HFF-Myc (cell line): ENCODE measurements around the gene BICDL2.

Experiments
- DNase-seq: peaks from one replicate; pipeline ENCODE4 v3.0.0-alpha.2; 2011; ENCODE audit warnings: low read depth; ENCODE audit errors: extremely low read depth
- H3K4me3 ChIP-seq: replicated peaks from 2 replicates; pipeline ENCODE4 v1.5.1; 2011; ENCODE audit warnings: low read depth, mild to moderate bottlenecking, control low read depth, low read length
- TF ChIP-seq, protein P1 (sequence below): IDR thresholded peaks from 2 replicates; pipeline ENCODE4 v1.5.1; 2012; ENCODE audit warnings: mild to moderate bottlenecking, low read depth, low read length, control low read depth; ENCODE audit errors: missing control alignments

The BICDL2 gene

DNA sequence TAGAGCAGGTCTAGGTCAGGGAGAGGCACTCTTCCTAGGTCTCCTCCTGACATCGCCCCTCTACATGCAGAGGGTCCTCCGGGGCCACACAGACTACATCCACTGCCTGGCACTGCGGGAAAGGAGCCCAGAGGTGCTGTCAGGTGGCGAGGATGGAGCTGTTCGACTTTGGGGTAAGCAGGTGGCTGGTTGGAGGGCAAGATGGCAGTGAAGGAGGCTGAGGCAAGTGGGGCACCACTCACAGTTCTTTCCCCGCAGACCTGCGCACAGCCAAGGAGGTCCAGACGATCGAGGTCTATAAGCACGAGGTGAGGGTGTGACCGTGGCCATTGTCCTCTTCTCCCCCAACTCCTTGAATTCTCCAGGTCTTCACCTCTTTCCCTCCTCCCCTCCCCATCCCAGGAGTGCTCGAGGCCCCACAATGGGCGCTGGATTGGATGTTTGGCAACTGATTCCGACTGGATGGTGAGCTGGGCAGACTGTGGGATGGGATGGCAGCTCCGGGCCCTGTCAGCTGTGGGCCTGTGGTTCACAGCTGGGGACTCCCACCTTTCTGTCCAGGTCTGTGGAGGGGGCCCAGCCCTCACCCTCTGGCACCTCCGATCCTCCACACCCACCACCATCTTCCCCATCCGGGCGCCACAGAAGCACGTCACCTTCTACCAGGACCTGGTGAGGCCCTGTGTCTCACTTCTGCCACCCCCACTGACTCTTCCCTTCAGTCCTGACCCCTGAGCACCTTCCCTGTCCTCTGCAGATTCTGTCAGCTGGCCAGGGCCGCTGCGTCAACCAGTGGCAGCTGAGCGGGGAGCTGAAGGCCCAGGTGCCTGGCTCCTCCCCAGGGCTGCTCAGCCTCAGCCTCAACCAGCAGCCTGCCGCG is 9.9 kb downstream of the BICDL2 start:
- TF ChIP-seq, protein P1, sequence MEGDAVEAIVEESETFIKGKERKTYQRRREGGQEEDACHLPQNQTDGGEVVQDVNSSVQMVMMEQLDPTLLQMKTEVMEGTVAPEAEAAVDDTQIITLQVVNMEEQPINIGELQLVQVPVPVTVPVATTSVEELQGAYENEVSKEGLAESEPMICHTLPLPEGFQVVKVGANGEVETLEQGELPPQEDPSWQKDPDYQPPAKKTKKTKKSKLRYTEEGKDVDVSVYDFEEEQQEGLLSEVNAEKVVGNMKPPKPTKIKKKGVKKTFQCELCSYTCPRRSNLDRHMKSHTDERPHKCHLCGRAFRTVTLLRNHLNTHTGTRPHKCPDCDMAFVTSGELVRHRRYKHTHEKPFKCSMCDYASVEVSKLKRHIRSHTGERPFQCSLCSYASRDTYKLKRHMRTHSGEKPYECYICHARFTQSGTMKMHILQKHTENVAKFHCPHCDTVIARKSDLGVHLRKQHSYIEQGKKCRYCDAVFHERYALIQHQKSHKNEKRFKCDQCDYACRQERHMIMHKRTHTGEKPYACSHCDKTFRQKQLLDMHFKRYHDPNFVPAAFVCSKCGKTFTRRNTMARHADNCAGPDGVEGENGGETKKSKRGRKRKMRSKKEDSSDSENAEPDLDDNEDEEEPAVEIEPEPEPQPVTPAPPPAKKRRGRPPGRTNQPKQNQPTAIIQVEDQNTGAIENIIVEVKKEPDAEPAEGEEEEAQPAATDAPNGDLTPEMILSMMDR, result no peak
- no peak for DNase-seq
- H3K4me3 ChIP-seq, result no peak overlapping the region

DNA sequence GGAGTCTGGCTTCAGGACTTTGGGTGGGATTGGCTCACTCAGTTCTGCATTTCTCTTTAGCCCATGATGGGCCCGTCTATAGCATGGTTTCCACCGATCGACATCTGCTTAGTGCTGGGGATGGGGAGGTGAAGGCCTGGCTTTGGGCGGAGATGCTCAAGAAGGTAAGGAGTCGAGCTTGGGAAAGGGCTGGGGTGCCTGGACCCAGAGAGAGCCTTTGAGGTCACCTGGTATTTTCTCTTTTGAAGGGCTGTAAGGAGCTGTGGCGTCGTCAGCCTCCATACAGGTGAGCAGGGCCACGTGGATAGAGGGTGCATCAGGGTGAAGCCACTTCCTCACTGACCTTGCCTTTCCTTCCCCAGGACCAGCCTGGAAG is 10.8 kb downstream of the BICDL2 start:
- TF ChIP-seq, protein P1, result no peak
- no peak overlapping the region for H3K4me3 ChIP-seq
- no peak for DNase-seq

DNA sequence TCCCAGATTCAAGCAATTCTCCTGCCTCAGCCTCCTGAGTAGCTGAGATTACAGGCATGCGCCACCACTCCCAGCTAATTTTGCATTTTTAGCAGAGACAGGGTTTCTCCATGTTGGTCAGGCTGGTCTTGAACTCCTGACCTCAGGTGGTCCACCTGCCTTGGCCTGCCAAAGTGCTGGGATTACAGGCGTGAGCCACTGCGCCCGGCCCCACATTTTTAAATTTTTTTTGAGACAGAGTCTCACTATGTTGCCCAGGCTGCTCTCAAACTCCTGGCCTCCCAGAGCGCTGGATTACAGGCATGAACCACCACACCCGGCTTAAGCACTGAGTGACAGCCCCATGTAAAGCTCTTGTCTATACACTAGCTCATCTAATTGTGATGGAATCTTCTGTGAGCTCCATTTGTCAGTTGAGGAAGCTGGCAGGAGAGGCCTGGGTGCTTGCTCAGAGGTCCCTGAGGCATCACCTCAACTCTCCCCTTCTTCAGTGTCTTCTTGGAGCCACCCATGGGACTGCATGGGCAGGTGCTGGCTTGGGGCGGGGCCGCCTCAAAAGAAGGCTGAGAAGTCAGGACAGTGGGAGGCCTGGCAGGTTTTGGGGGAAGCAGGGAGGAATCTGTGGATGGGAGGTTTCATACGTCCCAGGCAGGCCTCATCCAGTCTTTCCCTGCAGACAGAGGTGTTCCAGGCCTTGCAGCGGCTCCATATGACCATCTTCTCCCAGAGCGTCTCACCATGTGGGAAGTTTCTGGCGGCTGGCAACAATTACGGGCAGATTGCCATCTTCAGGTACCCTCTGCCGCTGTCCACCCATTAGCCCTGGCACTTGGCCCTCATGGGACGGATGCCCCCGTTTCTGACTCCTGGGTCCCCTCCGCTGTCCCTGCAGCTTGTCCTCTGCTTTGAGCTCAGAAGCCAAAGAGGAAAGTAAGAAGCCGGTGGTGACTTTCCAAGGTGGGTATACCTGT is 11.4 kb downstream of the BICDL2 start:
- no peak for DNase-seq
- TF ChIP-seq, protein P1, result no peak
- H3K4me3 ChIP-seq, result no peak overlapping the region

DNA sequence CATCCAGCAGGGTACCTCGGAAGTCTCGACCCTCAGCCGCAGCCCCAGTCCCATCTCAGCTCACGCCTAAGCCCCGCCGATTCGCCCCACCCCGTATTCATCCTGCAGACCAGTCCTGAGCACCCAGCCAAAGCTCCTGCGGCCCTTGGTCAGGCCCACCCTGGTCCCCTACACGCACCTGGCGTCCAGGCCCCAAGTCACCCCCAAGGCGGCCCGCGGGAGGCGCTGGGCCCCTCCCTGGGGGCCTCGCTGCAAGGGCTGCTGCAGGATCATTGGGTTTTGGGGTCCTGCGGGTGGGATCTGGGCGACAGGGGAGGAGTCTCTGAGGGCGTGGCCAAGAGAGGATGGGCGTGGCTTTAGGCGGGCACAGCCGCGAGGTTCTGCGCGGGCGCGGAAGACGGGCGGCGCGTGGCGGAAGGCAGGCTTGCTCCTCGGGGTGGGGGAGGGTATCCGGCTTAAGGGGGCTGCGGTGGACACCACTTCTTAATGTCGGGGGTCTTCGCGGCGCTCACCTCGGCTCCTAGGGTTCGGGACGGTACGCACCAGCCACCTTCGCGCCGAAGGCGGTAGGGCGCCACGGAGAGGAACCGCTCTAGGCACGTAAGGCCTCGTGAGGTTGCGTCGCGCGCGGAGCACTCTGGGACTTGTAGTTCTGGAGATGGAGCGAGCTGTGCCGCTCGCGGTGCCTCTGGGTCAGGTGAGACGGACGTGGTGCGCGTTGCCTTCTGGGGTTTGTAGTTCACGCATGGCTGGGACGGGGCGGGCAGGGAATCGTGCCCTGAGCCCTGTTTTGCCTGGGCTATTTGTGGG is 12.9 kb downstream of the BICDL2 start, which contains the start of the genes HCFC1R1 and THOC6:
TSS of gene HCFC1R1 (minus strand) at position 274 of the 810 bp plus-strand sequence. CDS start at position 273, 1 bp downstream.
TSS of gene THOC6 (plus strand) at position 367 of the 810 bp plus-strand sequence. CDS start at position 659, 292 bp downstream.
- TF ChIP-seq, protein P1, result no peak
- H3K4me3 ChIP-seq, result peak within 1 kb of the TSS; percentile 96
- DNase-seq, result peak; percentile 94

DNA sequence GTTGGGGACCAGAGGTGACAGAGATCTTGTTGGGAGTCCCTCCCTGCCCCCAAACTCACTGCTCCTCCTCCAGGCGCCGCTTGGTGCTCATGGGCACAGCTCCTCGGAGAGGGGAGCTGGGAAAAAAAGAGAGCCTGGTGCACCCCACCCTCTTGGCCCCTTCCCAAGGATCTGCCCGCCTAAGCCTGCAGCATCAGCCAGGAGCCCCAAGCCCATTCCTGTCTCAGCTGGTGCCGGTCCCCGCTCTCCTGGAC is 13.4 kb downstream of the BICDL2 start:
- peak; percentile 53 for DNase-seq

More for the DNA sequence above, 13.4 kb downstream of the BICDL2 start:
- TF ChIP-seq, protein P1, result no peak
- H3K4me3 ChIP-seq, result peak overlapping the region; percentile 96
